Left cardiac atrium (tissue), 4 donors: ENCODE data around the gene BCKDK. TPM values are rescaled to one million over a fixed set of nuclear protein-coding genes. Genes with fewer than 3 reads are reported as not detected.

Experiments
- ATAC-seq, 2 donors: fragments of 200-7000 bp; cut with Tn5 transposase; one replicate each; pipeline ENCODE4 v1.9.1; 2020; ENCODE audit warnings: mild to moderate bottlenecking in 2 of 2, moderate library complexity in 2 of 2
- DNase-seq: peaks from one replicate; pipeline ENCODE4 v3.0.0-alpha.2; 2020
- intact Hi-C, 2 donors: fragments of 100-400 bp; cut with DNase I; formaldehyde crosslinking; loops; one replicate each; pipeline versions ENCODE4 v1.14.1 to v1.15.1; 2022 to 2023
- long read RNA-seq: library from polyadenylated mRNA; unstranded; transcript quantifications from one replicate; pipeline ENCODE4 v2.0.0, GENCODE V29; 2021
- total RNA-seq, 2 donors: library from RNA; stranded (reverse); fragmentation: NEBNext Ultra II Directional; extraction: Animal tissue kit (Norgen Biotek cat#: 25700); gene quantifications; one replicate each; pipeline ENCODE4 v1.2.1, GENCODE V29; 2021
- donor health status: DM: no; HTN: yes; CAD: no.
- donor health status: DM: no; HTN: yes; CAD: no; lungs with severe emphysema.
- donor health status: DM: yes; HTN: yes; CAD: no.
- donor health status: Dilated cardiomyopathy.

BCKDK gene
- total RNA-seq = 10 to 100 TPM; 43.4 to 46.4 TPM
- long read RNA-seq, transcript BCKDK-203 (11 exons, 1,997 nt) = minor isoform, 37 of 120 reads
- long read RNA-seq, transcript BCKDK-201 (12 exons, 2,128 nt) = major isoform, 58 of 120 reads
- long read RNA-seq, partial matches to known transcripts = 20 of 120 reads
- long read RNA-seq, other reads (novel, unspliced or antisense) = 5 of 120 reads

- DNase-seq (peak; percentile 87), ATAC-seq (peak; percentile 87 to 89)
- intact Hi-C loops = loop anchor here in 1 of 2 donors (5.0 kb wide), 1 partner anchor 34 kb away; no protein-coding TSS in a partner anchor
Observed at GRCh38 chr16:31108035-31108793, at the start of gene BCKDK. BCKDK (plus strand) TSS chr16:31108386; CDS start chr16:31109224, 838 bp downstream.

DNA sequence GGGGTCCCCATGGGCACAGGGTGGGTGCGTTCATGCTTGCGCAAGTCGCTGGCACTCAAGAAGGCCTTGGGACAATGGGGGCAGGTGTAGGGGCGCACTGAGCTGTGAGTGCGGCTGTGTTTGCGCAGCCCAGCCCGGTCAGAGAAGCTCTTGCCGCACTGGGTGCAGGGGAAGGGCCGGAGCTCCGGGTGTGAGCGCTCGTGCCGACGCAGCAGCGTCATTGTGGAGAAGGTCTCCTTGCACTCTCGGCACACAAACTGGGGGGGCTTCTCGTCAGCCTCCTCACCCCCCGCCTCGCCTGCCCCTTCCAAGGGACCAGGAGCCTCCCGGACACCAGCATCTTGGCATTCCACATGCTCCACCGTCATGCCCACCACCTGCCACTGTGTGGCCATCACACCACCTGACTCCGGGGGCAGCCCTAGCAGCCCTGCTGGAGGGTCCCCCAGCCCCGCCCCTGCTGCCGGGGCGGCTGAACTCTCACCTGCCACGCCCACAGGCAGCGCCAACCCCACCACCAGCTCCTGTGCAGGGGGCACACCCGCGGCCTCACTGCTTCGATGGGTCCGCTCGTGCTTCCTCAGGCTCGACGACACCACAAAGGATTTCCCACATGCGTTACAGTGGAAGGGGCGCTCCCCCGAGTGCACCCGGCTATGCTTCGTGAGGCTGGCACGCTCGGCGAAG lies 46.9 kb upstream of the BCKDK start:
- DNase-seq (no peak), ATAC-seq (no peak)
- intact Hi-C loops = no loop called here

DNA sequence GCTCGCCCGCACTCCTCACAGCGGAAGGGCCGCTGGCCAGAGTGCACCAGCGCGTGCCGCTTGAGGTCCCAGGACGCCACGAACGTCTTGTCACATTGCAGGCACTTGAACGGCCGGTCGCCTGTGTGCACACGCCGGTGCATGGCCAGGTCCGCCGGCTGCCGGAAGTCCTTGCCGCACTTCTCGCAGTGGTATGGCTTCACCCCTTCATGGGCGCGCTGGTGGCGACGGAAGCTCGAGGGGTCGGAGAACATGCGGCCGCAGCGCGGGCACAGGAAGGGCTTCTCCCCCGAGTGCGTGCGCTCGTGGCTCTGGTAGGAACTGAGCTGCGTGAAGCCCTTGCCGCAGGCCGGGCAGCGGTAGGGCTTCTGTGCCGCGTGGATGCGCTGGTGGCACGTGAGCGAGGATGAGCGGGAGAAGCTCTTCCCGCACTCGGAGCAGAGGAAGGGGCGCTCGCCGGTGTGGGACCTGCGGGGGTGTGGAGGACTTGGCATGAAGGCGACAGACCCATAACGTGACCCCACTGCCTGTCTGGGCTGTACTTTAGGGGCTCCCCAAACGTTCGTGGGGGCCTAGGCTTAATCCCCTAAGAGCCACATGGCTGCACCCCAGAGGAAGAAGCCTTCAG lies 46.3 kb upstream of the BCKDK start:
- ATAC-seq (no peak), DNase-seq (no peak)
- intact Hi-C loops = no loop called here

DNA sequence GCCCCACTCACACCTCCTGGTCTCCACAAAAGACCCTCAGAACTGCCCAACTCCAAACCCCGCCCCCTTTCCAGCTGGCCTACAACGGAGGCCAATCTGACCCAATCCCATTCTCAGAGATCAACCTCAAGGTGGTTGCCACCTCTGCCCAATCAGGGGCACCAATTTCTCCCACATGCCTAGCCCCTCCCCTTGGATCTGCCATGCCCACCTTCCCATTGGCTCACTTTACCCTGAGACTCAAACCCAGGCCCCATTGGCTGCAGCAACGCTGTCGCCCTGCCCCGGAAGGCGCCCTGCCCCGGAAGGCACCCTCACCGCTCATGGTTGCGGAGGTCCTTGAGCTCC lies 44.7 kb upstream of the BCKDK start:
- intact Hi-C loops = no loop called here
- no peak for ATAC-seq
- no peak for DNase-seq

DNA sequence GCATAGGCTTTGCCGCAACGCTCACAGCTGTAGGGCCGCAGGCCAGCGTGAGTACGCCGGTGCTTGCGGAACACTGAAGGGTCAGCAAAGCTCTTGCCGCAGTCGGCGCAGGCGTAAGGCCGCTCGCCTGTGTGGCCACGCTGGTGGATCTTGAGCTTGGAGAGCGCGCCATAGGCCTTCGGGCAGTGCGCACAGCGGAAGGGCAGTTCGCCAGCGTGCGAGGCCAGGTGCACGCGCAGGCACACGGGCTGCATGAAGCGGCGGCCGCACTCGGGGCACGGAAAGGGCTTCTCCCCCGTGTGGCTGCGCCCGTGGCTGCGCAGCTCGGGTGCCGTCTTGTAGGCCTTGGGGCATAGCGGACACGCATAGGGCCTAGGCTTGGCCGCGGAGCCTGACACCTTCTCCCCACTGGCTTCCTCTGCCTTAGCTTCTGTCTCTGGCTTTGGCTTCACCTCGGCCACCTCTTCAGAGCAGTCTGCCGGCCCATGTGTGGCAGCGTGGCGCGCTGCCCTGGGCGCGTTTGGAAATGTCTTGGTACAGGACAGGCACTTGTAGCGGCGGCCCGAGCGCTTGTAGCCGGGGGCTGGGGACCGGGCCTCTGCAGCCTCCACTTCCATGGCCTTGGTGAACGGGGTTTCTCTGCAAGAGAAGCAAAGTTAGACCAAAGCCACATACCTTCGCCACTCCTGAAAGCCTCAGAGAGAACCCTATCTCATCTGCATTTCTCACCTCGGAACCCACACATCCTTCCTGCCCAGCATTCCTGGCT lies 44.2 kb upstream of the BCKDK start:
- ATAC-seq (peak; percentile 2 to 38), DNase-seq (no peak)

GRCh38 chr16:31064882-31065461 lies 43.2 kb upstream of the BCKDK start:
- intact Hi-C loops = no loop called here
- peak; percentile 83 to 95 for ATAC-seq
- peak; percentile 70 for DNase-seq

More for the DNA sequence above, 44.2 kb upstream of the BCKDK start:
- intact Hi-C loops = no loop called here

DNA sequence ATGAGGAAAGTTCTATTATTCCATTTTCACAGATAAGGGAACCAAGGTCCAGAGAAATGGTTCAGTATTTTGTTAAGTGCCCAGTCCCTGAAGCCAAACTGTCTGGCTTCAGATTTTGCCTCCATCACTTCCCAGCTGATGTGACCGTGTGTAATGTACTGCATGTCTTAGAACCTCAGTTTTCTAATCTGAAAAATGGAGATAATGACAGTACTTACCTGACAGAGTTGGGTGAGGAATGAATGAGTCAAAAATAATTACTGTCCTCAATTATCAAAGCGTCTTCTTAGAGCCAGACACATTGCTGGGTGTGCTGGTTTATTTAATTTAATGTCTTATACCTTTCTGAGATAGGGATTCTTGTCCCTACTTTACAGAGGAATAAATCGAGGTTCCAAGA lies 40.8 kb upstream of the BCKDK start:
- intact Hi-C loops = no loop called here
- ATAC-seq (no peak), DNase-seq (no peak)

GRCh38 chr16:31071861-31072260 lies 36.3 kb upstream of the BCKDK start:
- ATAC-seq (no peak), DNase-seq (no peak)
- intact Hi-C loops = no loop called here

GRCh38 chr16:31072540-31073141 lies 35.5 kb upstream of the BCKDK start:
- DNase-seq = no peak
- intact Hi-C loops = no loop called here
- no peak for ATAC-seq

GRCh38 chr16:31073142-31073969 lies 34.8 kb upstream of the BCKDK start:
- ATAC-seq (peak; percentile 91 to 92), DNase-seq (peak; percentile 94)
- intact Hi-C loops = no loop called here

DNA sequence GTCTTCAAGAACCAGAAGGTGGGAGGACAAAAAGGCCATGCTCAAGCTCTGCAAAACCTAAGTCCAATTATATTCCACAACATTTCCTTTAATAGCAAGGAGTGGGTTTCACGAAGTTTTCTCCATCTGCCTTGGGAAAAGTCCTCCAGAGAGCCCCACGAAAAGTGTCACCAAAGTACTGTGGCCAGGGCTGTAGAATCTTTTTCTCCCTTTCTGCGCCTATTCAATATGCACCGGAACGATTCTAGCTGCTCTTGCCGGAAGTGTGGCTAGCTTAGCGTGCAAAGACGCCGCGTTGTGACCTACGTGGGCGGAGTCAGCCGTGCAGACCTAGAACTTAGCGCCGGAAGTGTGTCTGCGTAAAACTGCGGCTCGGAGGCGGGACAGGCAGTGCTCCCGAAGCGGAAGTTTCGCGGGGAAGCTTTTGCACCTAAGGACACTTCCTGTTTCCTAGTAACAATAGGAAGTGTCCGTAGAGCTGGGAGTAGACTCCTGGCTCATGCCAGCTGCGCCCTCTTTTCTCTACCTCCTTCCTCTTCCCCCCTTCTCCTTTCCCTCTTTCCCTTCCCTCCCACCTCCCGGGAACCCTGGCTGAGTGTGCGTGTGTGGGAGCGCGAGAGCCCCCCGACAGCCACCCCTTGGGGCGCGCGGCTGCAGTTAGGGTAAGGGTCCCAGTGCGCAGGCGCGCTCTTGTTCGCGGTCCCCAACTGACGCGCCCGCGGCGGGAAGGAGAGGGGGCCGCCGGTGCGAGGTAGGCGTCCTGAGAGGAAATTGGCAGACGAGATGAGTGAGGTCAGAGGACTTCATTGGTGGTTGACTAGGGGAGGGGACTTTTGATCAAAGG lies 34.0 kb upstream of the BCKDK start, which contains the start of the genes ZNF646 and ZNF668:
Gene ZNF646, plus strand, starts transcription at position 453 of the 844 bp plus-strand sequence. CDS start 1,903 bp downstream, outside the sequence.
Gene ZNF668, minus strand, starts transcription at position 271 of the 844 bp plus-strand sequence. CDS start 9,781 bp downstream, outside the sequence.
- DNase-seq (peak; percentile 99), ATAC-seq (peak; percentile 93 to 95)
- intact Hi-C loops = loop anchor here in 1 of 2 donors (2.0 kb wide), 1 partner anchor 41 kb away; the partner anchor contains the start of gene STX4

GRCh38 chr16:31074814-31075183 lies 33.4 kb upstream of the BCKDK start:
- DNase-seq = no peak
- intact Hi-C loops = loop anchor here in 1 of 2 donors (2.0 kb wide), 1 partner anchor 42 kb away; the partner anchor contains the start of gene STX4
- ATAC-seq = no peak

DNA sequence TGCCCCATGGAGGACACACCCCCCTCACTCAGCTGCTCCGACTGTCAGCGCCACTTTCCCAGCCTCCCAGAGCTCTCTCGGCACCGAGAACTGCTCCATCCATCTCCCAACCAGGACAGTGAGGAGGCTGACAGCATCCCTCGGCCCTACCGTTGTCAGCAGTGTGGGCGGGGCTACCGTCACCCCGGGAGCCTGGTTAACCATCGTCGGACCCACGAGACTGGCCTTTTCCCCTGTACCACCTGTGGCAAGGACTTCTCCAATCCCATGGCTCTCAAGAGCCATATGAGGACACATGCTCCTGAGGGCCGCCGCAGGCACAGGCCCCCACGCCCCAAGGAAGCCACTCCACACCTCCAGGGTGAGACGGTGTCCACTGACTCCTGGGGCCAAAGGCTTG lies 31.9 kb upstream of the BCKDK start:
- ATAC-seq (no peak), DNase-seq (no peak)
- intact Hi-C loops = no loop called here

GRCh38 chr16:31077024-31077423 lies 31.2 kb upstream of the BCKDK start:
- no peak for DNase-seq
- intact Hi-C loops = no loop called here
- ATAC-seq = no peak

GRCh38 chr16:31077592-31078396 lies 30.4 kb upstream of the BCKDK start:
- ATAC-seq = no peak
- intact Hi-C loops = no loop called here
- no peak for DNase-seq
